ENCODE results near the gene TET1. TPM values are rescaled to one million over a fixed set of nuclear protein-coding genes. Genes with fewer than 3 reads are reported as not detected.
"Not testable (repeated sequence)": the region's sequence is repeated elsewhere in the genome, so short reads cannot be mapped to it uniquely, and the experiment has no call there.

Gene TET1
- 20.4 and 20.9 TPM in 2 replicates for total RNA-seq
- long read RNA-seq, partial matches to known transcripts = 11 of 48 reads
- long read RNA-seq, other reads (novel, unspliced or antisense) = 37 of 48 reads

DNA sequence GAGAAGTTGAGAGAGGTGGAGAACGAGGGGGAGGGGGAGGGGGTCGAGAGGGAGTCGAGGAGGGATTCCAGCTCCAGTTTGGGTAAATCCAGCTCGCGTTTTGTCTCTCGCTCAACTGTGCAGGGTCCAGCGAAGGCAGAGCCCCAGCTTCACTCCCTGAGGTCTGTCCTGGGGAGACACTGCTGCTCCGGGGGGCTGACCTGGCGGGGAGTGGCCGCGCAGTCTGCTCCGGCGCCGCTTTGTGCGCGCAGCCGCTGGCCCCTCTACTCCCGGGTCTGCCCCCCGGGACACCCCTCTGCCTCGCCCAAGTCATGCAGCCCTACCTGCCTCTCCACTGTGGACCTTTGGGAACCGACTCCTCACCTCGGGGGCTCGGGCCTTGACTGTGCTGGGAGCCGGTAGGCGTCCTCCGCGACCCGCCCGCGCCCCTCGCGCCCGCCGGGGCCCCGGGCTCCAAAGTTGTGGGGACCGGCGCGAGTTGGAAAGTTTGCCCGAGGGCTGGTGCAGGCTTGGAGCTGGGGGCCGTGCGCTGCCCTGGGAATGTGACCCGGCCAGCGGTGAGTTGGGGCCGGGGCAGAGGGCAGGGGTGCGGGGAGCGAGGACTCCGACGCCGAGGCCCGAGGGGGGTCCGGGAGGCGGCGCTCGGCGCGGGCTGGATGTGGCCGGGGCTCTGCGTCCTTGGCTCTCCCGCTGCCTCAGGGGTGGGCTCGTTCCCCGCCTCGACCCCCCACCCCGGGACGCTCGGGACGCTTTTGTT is at the start of gene TET1:
Gene TET1 (plus strand): TSS at position 152 of the 757 bp plus-strand sequence. CDS start 12,002 bp downstream, outside the sequence.
- TF ChIP-seq, protein P1, sequence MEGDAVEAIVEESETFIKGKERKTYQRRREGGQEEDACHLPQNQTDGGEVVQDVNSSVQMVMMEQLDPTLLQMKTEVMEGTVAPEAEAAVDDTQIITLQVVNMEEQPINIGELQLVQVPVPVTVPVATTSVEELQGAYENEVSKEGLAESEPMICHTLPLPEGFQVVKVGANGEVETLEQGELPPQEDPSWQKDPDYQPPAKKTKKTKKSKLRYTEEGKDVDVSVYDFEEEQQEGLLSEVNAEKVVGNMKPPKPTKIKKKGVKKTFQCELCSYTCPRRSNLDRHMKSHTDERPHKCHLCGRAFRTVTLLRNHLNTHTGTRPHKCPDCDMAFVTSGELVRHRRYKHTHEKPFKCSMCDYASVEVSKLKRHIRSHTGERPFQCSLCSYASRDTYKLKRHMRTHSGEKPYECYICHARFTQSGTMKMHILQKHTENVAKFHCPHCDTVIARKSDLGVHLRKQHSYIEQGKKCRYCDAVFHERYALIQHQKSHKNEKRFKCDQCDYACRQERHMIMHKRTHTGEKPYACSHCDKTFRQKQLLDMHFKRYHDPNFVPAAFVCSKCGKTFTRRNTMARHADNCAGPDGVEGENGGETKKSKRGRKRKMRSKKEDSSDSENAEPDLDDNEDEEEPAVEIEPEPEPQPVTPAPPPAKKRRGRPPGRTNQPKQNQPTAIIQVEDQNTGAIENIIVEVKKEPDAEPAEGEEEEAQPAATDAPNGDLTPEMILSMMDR (IDR thresholded peaks at IDR 0.05) = no peak
- Mint-ChIP-seq H3K27ac (ENCODE audit: unreplicated experiment) (peak within 1 kb of the TSS; percentile 92), H3K4me1 (ENCODE audit: unreplicated experiment) (peaks cover 37% of the 10 kb centered on the region), H3K4me3 (ENCODE audit: unreplicated experiment) (peak within 1 kb of the TSS; percentile 96), H3K9me3 (ENCODE audit: unreplicated experiment) (no peaks in the 10 kb centered on the region), H3K36me3 (ENCODE audit: unreplicated experiment) (no peaks in the 10 kb centered on the region), H3K27me3 (ENCODE audit: unreplicated experiment) (no peaks in the 10 kb centered on the region)
- peak; percentile 87 for DNase-seq (ENCODE audit: extremely low spot score, unreplicated experiment)

GRCh38 chr10:68516216-68516615 is 43.9 kb upstream of the TET1 start:
- H3K4me1 Mint-ChIP-seq (ENCODE audit: unreplicated experiment); DNase-seq (ENCODE audit: extremely low spot score, unreplicated experiment); H3K4me3 Mint-ChIP-seq (ENCODE audit: unreplicated experiment); H3K9me3 Mint-ChIP-seq (ENCODE audit: unreplicated experiment); H3K27ac Mint-ChIP-seq (ENCODE audit: unreplicated experiment); H3K36me3 Mint-ChIP-seq (ENCODE audit: unreplicated experiment); H3K27me3 Mint-ChIP-seq (ENCODE audit: unreplicated experiment): not testable (repeated sequence)

GRCh38 chr10:68516766-68517165 is 43.4 kb upstream of the TET1 start:
- DNase-seq (ENCODE audit: extremely low spot score, unreplicated experiment) = no peak
- Mint-ChIP-seq H3K27me3 (ENCODE audit: unreplicated experiment) (no peaks in the 10 kb centered on the region), H3K27ac (ENCODE audit: unreplicated experiment) (no peak overlapping the region), H3K4me1 (ENCODE audit: unreplicated experiment) (peaks cover 2% of the 10 kb centered on the region), H3K36me3 (ENCODE audit: unreplicated experiment) (no peaks in the 10 kb centered on the region), H3K4me3 (ENCODE audit: unreplicated experiment) (no peak overlapping the region), H3K9me3 (ENCODE audit: unreplicated experiment) (no peaks in the 10 kb centered on the region)
- TF ChIP-seq, protein P1 (IDR thresholded peaks at IDR 0.05) = no peak

DNA sequence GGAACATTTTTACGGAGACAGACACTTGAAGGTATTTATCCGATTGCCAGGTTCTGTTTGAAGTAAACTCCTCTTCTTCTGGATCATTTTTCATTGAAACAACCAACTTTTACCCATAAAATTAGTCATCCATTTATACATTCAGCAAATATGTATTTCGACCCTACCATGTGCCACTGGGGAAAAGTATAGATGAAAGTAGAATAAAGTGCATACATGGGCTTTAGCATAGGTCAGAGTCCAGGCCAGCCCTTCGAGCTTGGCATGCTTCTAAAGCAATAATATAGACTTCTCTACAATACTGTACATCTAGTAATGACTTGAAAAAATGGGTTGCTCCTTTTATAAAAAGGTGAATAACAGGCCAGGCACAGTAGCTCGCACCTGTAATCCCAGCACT is 42.9 kb upstream of the TET1 start:
- DNase-seq (ENCODE audit: extremely low spot score, unreplicated experiment) = no peak
- no peaks in the 10 kb centered on the region for H3K9me3 Mint-ChIP-seq (ENCODE audit: unreplicated experiment)
- peaks cover 1% of the 10 kb centered on the region for H3K36me3 Mint-ChIP-seq (ENCODE audit: unreplicated experiment)
- no peak overlapping the region for H3K4me3 Mint-ChIP-seq (ENCODE audit: unreplicated experiment)
- no peaks in the 10 kb centered on the region for H3K27me3 Mint-ChIP-seq (ENCODE audit: unreplicated experiment)
- peaks cover 2% of the 10 kb centered on the region for H3K4me1 Mint-ChIP-seq (ENCODE audit: unreplicated experiment)
- no peak overlapping the region for H3K27ac Mint-ChIP-seq (ENCODE audit: unreplicated experiment)
- TF ChIP-seq, protein P1 (IDR thresholded peaks at IDR 0.05) = no peak

DNA sequence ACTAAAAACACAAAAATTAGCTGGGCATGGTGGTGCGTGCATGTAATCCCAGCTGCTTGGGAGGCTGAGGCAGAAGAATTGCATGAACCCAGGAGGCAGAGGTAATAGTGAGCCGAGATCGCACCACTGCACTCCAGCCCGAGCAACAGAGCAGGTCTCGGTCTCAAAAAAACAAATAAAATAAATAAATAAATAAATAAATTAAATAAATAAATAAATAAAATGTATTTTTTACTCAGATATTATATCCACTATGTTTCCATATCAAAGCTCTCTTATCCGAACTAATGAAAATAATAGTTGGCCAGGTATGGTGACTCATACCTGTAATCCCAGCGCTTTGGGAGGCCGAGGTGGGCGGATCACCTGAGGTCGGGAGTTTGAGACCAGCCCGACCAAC is 41.5 kb upstream of the TET1 start:
- not testable (repeated sequence) for H3K27ac Mint-ChIP-seq (ENCODE audit: unreplicated experiment); DNase-seq (ENCODE audit: extremely low spot score, unreplicated experiment); H3K36me3 Mint-ChIP-seq (ENCODE audit: unreplicated experiment); H3K4me3 Mint-ChIP-seq (ENCODE audit: unreplicated experiment); H3K27me3 Mint-ChIP-seq (ENCODE audit: unreplicated experiment); H3K9me3 Mint-ChIP-seq (ENCODE audit: unreplicated experiment); H3K4me1 Mint-ChIP-seq (ENCODE audit: unreplicated experiment)

DNA sequence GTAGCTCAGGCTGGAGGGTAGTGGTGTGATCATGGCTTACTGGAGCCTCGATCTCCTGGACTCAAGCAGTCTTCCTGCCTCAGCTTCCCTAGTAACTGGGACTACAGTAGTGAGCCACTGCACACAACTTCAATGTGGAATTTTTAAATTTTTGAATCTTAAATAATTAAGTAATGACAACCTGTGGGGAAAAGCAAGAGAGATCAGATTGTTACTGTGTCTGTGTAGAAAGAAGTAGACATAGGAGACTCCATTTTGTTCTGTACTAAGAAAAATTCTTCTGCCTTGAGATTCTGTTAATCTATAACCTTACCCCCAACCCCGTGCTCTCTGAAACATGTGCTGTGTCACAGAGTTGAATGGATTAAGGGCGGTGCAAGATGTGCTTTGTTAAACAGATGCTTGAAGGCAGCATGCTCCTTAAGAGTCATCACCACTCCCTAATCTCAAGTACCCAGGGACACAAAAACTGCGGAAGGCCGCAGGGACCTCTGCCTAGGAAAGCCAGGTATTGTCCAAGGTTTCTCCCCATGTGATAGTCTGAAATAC is 34.6 kb upstream of the TET1 start:
- not testable (repeated sequence) for H3K27me3 Mint-ChIP-seq (ENCODE audit: unreplicated experiment); H3K36me3 Mint-ChIP-seq (ENCODE audit: unreplicated experiment); H3K9me3 Mint-ChIP-seq (ENCODE audit: unreplicated experiment); H3K4me1 Mint-ChIP-seq (ENCODE audit: unreplicated experiment); H3K27ac Mint-ChIP-seq (ENCODE audit: unreplicated experiment); DNase-seq (ENCODE audit: extremely low spot score, unreplicated experiment); H3K4me3 Mint-ChIP-seq (ENCODE audit: unreplicated experiment)

All from osteocyte (in vitro differentiated cells).